Measurements from ENCODE around the gene FMN2. TPM values are rescaled to one million over a fixed set of nuclear protein-coding genes. Genes with fewer than 3 reads are reported as not detected.

Gene FMN2
- total RNA-seq, 1 donor from 2014 or later = 3.5 TPM

GRCh38 chr1:240404286-240404685 lies 312.6 kb downstream of the FMN2 start:
- DNase-seq (ENCODE audit: low spot score) = no peak
- H3K27ac Mint-ChIP-seq (ENCODE audit: unreplicated experiment) = no peak overlapping the region
- peaks cover 10% of the 10 kb centered on the region for H3K4me1 Mint-ChIP-seq (ENCODE audit: low read depth)
- H3K4me3 Mint-ChIP-seq (ENCODE audit: unreplicated experiment) = no peak overlapping the region
- no peaks in the 10 kb centered on the region for H3K27me3 Mint-ChIP-seq (ENCODE audit: low read depth)
- no peaks in the 10 kb centered on the region for H3K9me3 Mint-ChIP-seq (ENCODE audit: low read depth)
- no peak for TF ChIP-seq CTCF (IDR thresholded peaks at IDR 0.05)
- no peaks in the 10 kb centered on the region for H3K36me3 Mint-ChIP-seq (ENCODE audit: low read depth)

GRCh38 chr1:240405751-240406150 lies 314.1 kb downstream of the FMN2 start:
- Mint-ChIP-seq H3K4me3 (ENCODE audit: unreplicated experiment) (no peak overlapping the region), H3K27ac (ENCODE audit: unreplicated experiment) (no peak overlapping the region), H3K36me3 (ENCODE audit: low read depth) (no peaks in the 10 kb centered on the region), H3K9me3 (ENCODE audit: low read depth) (no peaks in the 10 kb centered on the region), H3K4me1 (ENCODE audit: low read depth) (peaks cover 3% of the 10 kb centered on the region), H3K27me3 (ENCODE audit: low read depth) (no peaks in the 10 kb centered on the region)
- TF ChIP-seq CTCF (IDR thresholded peaks at IDR 0.05) = no peak
- DNase-seq (ENCODE audit: low spot score) = no peak

- no peak for TF ChIP-seq CTCF (IDR thresholded peaks at IDR 0.05)
- H3K27ac Mint-ChIP-seq (ENCODE audit: unreplicated experiment) = no peak overlapping the region
- no peaks in the 10 kb centered on the region for H3K27me3 Mint-ChIP-seq (ENCODE audit: low read depth)
- DNase-seq (ENCODE audit: low spot score) = no peak
- no peaks in the 10 kb centered on the region for H3K36me3 Mint-ChIP-seq (ENCODE audit: low read depth)
- H3K4me3 Mint-ChIP-seq (ENCODE audit: unreplicated experiment) = no peak overlapping the region
- no peaks in the 10 kb centered on the region for H3K9me3 Mint-ChIP-seq (ENCODE audit: low read depth)
- peaks cover under 1% of the 10 kb centered on the region for H3K4me1 Mint-ChIP-seq (ENCODE audit: low read depth)
Measured at GRCh38 chr1:240407407-240407806, 315.7 kb downstream of the FMN2 start.

- H3K9me3 Mint-ChIP-seq (ENCODE audit: low read depth) = no peaks in the 10 kb centered on the region
- H3K27ac Mint-ChIP-seq (ENCODE audit: unreplicated experiment) = no peak overlapping the region
- peaks cover 4% of the 10 kb centered on the region for H3K4me1 Mint-ChIP-seq (ENCODE audit: low read depth)
- DNase-seq (ENCODE audit: low spot score) = no peak
- no peak for TF ChIP-seq CTCF (IDR thresholded peaks at IDR 0.05)
- no peak overlapping the region for H3K4me3 Mint-ChIP-seq (ENCODE audit: unreplicated experiment)
- no peaks in the 10 kb centered on the region for H3K27me3 Mint-ChIP-seq (ENCODE audit: low read depth)
- H3K36me3 Mint-ChIP-seq (ENCODE audit: low read depth) = no peaks in the 10 kb centered on the region
Measured at GRCh38 chr1:240409615-240410014, 317.9 kb downstream of the FMN2 start.

- no peak for TF ChIP-seq CTCF (IDR thresholded peaks at IDR 0.05)
- Mint-ChIP-seq H3K4me3 (ENCODE audit: unreplicated experiment) (no peak overlapping the region), H3K27me3 (ENCODE audit: low read depth) (no peaks in the 10 kb centered on the region), H3K36me3 (ENCODE audit: low read depth) (no peaks in the 10 kb centered on the region), H3K4me1 (ENCODE audit: low read depth) (peaks cover 9% of the 10 kb centered on the region), H3K9me3 (ENCODE audit: low read depth) (no peaks in the 10 kb centered on the region), H3K27ac (ENCODE audit: unreplicated experiment) (peak overlapping the region; percentile 75)
- DNase-seq (ENCODE audit: low spot score) = no peak
Measured at GRCh38 chr1:240413732-240414131, 322.0 kb downstream of the FMN2 start.
